ENCODE data around the gene SVOP.

Gene SVOP

DNA sequence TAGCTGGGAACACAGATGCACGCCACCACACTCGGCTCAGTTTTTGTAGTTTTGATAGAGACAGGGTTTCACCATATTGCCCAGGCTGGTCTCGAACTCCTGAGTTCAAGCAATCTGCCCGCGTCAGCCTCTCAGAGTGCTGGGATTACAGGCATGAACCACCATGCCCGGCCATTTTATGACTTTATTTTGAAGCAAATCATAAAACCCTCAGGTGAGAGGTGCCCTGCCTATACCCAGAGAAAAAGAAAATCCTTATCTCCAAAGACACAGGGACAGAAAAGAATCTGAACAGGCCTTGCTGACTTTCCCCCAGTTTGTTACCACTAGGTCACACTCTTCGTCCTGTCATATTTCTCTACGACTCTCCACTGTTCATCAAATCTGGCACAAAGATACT is 92.2 kb downstream of the SVOP start:
- ChIA-PET CTCF (interaction anchor here (0.7 kb wide), 1 partner anchor 12 kb away, joined by 3 read pairs; no protein-coding TSS in a partner anchor), POLR2A (ENCODE audit: low non-redundant PET) (no interaction called here)
- TF ChIP-seq, protein P1, sequence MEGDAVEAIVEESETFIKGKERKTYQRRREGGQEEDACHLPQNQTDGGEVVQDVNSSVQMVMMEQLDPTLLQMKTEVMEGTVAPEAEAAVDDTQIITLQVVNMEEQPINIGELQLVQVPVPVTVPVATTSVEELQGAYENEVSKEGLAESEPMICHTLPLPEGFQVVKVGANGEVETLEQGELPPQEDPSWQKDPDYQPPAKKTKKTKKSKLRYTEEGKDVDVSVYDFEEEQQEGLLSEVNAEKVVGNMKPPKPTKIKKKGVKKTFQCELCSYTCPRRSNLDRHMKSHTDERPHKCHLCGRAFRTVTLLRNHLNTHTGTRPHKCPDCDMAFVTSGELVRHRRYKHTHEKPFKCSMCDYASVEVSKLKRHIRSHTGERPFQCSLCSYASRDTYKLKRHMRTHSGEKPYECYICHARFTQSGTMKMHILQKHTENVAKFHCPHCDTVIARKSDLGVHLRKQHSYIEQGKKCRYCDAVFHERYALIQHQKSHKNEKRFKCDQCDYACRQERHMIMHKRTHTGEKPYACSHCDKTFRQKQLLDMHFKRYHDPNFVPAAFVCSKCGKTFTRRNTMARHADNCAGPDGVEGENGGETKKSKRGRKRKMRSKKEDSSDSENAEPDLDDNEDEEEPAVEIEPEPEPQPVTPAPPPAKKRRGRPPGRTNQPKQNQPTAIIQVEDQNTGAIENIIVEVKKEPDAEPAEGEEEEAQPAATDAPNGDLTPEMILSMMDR (conservative IDR thresholded peaks at IDR 0.05; ENCODE audit: low read depth), result no peak
- H3K27ac ChIP-seq, result no peak overlapping the region
- DNase-seq (ENCODE audit: low spot score), result no peak

- ChIA-PET CTCF (no interaction called here), POLR2A (ENCODE audit: low non-redundant PET) (no interaction called here)
- no peak for DNase-seq (ENCODE audit: low spot score)
- H3K27ac ChIP-seq, result no peak overlapping the region
- TF ChIP-seq, protein P1 (conservative IDR thresholded peaks at IDR 0.05; ENCODE audit: low read depth), result no peak
Measured at GRCh38 chr12:108922918-108923317, 98.0 kb downstream of the SVOP start.

GRCh38 chr12:108921946-108922345 is 98.9 kb downstream of the SVOP start:
- TF ChIP-seq, protein P1 (conservative IDR thresholded peaks at IDR 0.05; ENCODE audit: low read depth), result no peak
- ChIA-PET POLR2A (ENCODE audit: low non-redundant PET) (no interaction called here), CTCF (interaction anchor here (0.7 kb wide), 1 partner anchor 10 kb away, joined by 4 read pairs; no protein-coding TSS in a partner anchor)
- H3K27ac ChIP-seq, result no peak overlapping the region
- no peak for DNase-seq (ENCODE audit: low spot score)

DNA sequence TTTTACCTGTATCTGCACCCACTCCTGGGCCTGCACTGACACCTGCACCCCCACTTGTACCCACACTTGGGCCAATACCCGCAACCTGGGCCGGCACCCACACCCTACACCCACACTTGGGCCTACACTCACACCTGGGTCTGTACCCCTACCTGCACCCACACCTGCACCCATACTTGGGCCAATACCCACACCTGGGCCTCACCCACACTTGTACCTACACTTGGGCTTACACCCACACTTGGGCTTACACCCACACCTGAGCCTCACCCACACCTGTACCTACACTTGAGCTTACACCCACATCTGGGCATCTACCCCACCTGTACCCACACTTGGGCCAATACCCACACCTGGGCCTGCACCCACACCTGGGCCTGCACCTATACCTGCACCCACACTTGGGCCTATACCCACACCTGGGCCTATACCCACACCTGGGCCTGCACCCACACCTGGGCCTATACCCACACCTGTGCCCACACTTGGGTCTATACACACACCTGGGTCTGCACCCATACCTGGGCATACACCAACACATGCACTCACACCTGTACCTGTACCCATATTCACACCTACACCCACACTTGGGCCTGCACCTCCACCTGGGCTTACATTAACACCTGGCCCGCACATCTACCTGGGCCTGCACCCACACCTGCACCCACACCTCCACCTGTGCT is 101.8 kb downstream of the SVOP start:
- ChIA-PET CTCF (no interaction called here), POLR2A (ENCODE audit: low non-redundant PET) (no interaction called here)
- TF ChIP-seq, protein P1 (conservative IDR thresholded peaks at IDR 0.05; ENCODE audit: low read depth), result no peak
- no peak for DNase-seq (ENCODE audit: low spot score)
- H3K27ac ChIP-seq, result no peak overlapping the region

DNA sequence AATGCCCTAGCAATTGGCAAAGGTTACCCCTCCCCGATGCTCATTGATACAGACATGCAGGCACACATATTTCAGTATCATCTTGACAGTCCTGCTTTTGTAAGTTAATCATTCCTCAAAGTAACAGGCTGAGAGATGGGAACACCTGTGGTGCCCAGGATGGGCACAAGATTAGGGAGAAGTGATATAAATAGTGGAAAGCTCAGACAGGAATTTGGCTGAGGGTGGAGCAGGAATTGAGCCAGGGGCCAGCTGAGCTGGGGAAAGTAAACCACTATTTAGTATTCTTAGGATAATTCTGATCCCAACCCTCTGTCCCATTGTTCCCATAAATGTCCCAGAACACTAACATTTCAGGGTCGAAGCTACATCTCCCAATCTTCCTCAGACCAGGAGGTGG is 102.7 kb downstream of the SVOP start:
- no peak overlapping the region for H3K27ac ChIP-seq
- no peak for DNase-seq (ENCODE audit: low spot score)
- ChIA-PET POLR2A (ENCODE audit: low non-redundant PET) (no interaction called here), CTCF (no interaction called here)
- TF ChIP-seq, protein P1 (conservative IDR thresholded peaks at IDR 0.05; ENCODE audit: low read depth), result no peak

DNA sequence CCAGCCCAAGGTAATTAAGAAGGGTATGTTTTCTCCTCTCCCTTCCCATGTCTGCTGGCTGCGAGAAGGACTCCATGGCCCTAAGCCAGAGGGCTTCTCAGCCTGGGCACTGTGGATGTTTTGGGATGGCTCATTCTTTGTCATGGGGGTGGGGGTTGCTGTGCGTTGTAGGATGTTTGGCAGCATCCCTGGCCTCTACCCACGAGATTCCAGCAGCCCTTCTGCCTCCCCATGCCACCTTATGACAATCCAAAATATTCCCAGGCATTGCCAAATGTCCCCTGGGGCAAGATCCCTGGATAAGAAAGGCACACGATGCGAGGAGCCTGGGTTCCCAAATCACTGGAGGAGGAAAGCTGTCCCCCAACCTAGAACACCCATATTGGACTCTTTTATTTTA is 104.5 kb downstream of the SVOP start:
- no peak overlapping the region for H3K27ac ChIP-seq
- no peak for DNase-seq (ENCODE audit: low spot score)
- ChIA-PET CTCF (interaction anchor here (0.6 kb wide), 2 partner anchors 13 to 48 kb away, joined by 3 to 4 read pairs; no protein-coding TSS in a partner anchor), POLR2A (ENCODE audit: low non-redundant PET) (no interaction called here)
- TF ChIP-seq, protein P1 (conservative IDR thresholded peaks at IDR 0.05; ENCODE audit: low read depth), result no peak

Measured in RWPE1 (cell line).